ENCODE measurements around the gene OR2A25.

The OR2A25 gene

DNA sequence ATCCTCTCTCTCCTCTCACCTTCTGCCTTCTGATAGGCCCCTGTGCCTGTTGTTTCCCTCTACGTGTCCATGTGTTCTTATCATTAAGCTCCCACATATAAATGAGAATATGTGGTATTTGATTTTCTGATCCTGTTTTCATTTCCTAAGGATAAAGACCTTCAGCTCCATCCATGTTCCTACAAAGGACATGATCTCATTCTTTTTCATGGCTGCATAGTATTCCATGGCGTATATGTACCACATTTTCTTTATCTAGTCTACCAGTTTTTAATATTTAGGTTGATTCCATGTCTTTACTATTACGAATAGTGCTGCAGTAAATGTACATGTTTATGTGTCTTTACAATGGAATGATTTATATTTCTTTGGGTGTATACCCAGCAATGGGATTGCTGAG lies 21.1 kb downstream of the OR2A25 start:
- TF ChIP-seq CTCF (IDR thresholded peaks at IDR 0.05; ENCODE audit: control insufficient read depth, extremely low read depth, insufficient read depth), result no peak
- DNase-seq (ENCODE audit: low read depth), result no peak
- no peak overlapping the region for H3K4me3 ChIP-seq (ENCODE audit: low read depth, low read length)

- no peak for DNase-seq (ENCODE audit: low read depth)
- TF ChIP-seq CTCF (IDR thresholded peaks at IDR 0.05; ENCODE audit: control insufficient read depth, extremely low read depth, insufficient read depth), result no peak
- no peak overlapping the region for H3K4me3 ChIP-seq (ENCODE audit: low read depth, low read length)
Observed at GRCh38 chr7:144098776-144099175, 29.2 kb downstream of the OR2A25 start.

DNA sequence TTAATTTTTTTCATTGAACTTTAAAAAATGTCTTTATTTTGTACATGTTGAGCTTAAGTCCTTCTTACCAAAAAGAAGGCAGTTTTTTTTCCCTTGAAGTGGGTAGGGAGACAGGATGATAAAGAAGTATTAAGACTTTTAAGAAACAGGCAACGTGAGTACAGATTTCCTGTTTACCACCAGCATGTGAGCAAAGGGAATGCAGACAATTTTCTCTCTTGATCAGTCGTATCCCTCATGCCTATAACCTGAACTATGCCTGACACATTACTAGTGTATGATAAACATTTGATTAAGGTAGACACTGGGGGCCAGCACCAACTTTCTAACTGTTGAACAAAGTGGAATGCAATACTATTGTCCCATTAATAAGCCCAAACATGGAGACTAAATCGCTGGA lies 31.0 kb downstream of the OR2A25 start:
- TF ChIP-seq CTCF (IDR thresholded peaks at IDR 0.05; ENCODE audit: control insufficient read depth, extremely low read depth, insufficient read depth), result no peak
- DNase-seq (ENCODE audit: low read depth), result no peak
- no peak overlapping the region for H3K4me3 ChIP-seq (ENCODE audit: low read depth, low read length)

DNA sequence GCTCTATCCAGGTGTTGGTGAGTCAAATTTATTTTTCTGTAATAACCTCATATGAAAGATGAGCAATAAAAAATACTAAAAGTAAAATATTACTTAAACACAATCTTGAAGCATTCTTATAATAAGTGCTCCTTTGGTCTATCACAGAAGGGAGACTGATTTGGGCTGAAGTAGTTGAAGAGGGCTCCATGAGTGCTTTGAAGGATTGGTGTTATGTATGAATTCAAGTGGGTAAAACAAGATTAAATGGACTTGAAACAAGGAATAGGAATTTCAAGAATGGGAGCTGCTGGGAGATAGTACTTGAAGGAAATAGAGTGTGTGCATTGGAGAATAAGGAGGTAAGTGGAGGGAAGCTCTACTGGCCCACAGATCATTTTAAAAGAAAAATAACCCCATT lies 32.4 kb downstream of the OR2A25 start:
- no peak for DNase-seq (ENCODE audit: low read depth)
- no peak overlapping the region for H3K4me3 ChIP-seq (ENCODE audit: low read depth, low read length)
- no peak for TF ChIP-seq CTCF (IDR thresholded peaks at IDR 0.05; ENCODE audit: control insufficient read depth, extremely low read depth, insufficient read depth)

- no peak for TF ChIP-seq CTCF (IDR thresholded peaks at IDR 0.05; ENCODE audit: control insufficient read depth, extremely low read depth, insufficient read depth)
- no peak for DNase-seq (ENCODE audit: low read depth)
Observed at GRCh38 chr7:144105211-144105610, 35.6 kb downstream of the OR2A25 start.

DNA sequence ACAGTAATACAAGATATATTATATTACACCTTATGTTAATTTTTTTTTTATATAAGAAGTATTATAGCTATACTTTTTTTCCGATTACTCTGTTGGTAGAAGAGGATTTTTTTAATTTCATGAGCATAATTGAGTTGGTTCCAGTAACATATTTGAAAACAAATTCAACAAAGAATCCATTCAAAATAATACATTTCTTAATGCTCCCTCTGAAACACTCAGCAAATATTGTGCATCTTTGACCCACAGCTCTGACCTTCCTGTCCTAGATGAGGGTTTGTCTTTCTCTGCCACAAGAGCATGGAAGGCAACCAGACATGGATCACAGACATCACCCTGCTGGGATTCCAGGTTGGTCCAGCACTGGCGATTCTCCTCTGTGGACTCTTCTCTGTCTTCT lies 39.7 kb downstream of the OR2A25 start, which contains the start of gene OR2A2:
Gene OR2A2, plus strand, starts transcription at position 301 of the 400 bp plus-strand sequence. Its CDS starts 0 bp downstream, at position 301.
- no peak for DNase-seq (ENCODE audit: low read depth)
- TF ChIP-seq CTCF (IDR thresholded peaks at IDR 0.05; ENCODE audit: control insufficient read depth, extremely low read depth, insufficient read depth), result no peak
- H3K4me3 ChIP-seq (ENCODE audit: low read depth, low read length), result no peak within 1 kb of the TSS

More at GRCh38 chr7:144105211-144105610, 35.6 kb downstream of the OR2A25 start:
- no peak overlapping the region for H3K4me3 ChIP-seq (ENCODE audit: low read depth, low read length)

DNA sequence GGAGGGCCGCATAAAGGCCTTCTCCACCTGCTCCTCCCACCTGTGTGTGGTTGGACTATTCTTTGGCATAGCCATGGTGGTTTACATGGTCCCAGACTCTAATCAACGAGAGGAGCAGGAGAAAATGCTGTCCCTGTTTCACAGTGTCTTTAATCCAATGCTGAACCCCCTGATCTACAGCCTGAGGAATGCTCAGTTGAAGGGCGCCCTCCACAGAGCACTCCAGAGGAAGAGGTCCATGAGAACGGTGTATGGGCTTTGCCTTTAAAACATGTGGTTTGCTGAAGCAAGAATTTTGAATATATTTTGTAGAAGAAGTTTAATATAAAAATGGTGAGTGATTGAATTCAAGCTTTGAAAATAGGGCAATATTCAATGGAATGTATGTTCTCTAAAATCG lies 40.7 kb downstream of the OR2A25 start:
- DNase-seq (ENCODE audit: low read depth), result no peak
- no peak for TF ChIP-seq CTCF (IDR thresholded peaks at IDR 0.05; ENCODE audit: control insufficient read depth, extremely low read depth, insufficient read depth)
- H3K4me3 ChIP-seq (ENCODE audit: low read depth, low read length), result no peak overlapping the region

All from LNCaP clone FGC (cell line).